GM19023 (cell line): ENCODE results near the gene CD46.
"Not testable (repeated sequence)": the region's sequence is repeated elsewhere in the genome, so short reads cannot be mapped to it uniquely, and the experiment has no call there.

Experiments
- ATAC-seq: cut with Tn5 transposase; IDR thresholded peaks from one replicate; pipeline ENCODE4 v1.9.1; 2021; ENCODE audit warnings: mild to moderate bottlenecking, moderate library complexity; ENCODE audit not compliant: unreplicated experiment

CD46 gene

DNA sequence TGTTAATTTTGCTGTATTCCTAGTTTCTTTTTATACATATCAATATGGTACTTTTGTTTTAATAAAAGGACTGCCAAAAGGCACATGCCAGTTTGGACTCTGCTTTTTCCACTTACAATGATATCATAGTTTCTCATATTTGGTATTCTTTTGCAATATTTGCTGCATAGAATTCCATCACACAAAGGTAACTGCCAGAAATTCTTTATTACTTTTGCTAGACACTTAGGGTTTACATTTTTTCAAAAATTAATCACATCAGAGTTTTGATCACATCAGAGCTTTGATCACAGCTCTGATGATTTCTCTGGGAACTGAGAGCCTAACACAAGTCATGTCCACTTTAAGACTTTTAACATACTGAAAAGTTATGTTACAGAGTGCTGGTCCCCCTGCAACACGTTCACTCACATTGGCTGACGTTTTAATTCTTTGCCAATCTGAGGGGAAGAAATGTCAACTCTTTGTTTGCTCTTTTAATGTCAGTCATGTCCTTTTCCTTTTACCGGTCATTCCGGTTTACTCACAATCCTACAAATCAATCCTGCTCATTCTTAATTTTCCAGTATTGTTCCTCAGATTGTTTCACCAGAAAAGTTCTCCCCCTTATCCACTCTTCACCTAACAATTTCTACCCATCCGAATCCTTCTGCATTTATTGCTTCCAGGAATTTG, 1.1 kb upstream of the CD46 start:
- ATAC-seq, result no peak

- peak; percentile 2 for ATAC-seq
These were observed 428 bp upstream of the CD46 start for GRCh38 chr1:207751463-207751789.

DNA sequence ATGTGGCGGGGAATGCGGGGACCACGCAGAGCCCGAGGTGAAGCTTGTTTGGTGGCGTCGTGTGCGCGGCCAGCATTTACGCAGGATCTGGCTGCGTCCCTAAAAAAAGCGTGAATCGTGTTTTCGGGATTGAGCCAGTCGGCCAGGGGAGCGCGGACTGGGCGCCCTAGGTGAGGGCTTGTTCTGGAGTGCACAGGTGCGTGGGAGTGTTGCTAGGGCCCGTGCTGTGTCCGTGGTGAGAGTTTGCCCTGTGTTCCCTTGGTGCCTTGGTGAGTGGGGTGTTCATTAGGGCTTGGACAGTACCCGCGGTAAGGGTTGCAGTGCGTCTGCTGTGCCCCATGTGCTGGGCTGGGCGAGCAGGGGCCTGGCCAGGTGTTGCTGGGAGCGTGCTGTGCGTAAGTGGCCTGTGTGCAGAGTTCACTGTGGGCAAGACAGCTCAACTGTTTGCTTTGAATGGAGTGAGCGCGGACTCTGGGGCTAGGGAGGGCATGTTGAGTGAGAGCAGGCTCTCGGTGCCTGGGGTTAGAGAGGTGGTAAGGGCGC, 673 bp downstream of the CD46 start:
- peak; percentile 38 for ATAC-seq

DNA sequence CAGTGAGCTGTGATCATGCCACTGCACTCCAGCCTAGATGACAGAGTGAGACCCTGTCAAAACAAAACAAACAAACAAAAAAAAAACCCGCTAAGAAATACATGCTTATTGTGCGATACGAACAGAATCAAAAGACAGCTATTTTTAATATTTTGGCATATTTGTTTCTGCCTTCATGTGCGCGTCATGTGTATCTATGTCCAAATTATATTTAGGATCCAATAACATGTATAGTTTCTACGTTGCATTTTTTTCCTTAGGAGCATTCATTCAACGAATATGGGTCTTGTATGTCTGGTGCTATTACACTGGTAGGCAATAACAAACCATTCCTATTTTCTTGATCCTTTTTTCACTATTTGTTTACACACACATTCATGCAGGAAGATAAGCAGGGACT, 1.8 kb downstream of the CD46 start:
- no peak for ATAC-seq

- no peak for ATAC-seq
These were observed 2.2 kb downstream of the CD46 start for GRCh38 chr1:207754011-207754410.

DNA sequence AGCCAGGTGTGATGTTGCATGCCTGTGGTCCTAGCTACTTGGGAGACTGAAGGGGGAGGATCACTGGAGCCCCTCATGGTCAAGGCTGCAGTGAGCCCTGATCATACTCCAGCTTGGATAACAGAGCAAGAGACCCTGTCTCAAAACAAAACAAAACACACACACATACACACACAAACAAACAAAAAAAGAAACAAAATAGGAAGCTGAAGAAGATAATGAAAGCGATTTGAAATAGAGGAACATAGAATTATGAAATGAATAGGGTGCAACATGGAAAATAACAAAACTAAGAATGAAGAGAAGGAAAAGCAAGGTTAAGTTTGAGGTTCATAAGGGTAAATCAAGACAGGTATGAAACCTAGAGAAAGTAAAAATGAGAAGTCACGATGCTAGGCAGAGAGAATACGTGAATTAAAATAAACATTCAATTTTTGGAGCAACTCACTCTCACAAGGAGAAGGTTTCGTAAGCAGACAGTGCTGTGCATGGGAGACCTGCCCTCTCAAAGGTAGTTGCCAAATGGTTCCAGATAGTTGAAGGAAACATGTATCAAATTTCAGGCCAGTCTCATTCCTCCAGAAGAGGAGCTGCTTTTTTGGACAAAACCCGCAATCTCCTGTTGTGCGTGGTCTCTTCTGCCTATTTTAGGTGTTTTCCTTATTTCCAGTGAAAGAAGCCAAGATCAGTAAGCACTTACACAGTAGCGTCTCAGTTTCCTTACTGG, 3.3 kb downstream of the CD46 start:
- no peak for ATAC-seq

- ATAC-seq, result no peak
These were observed 4.2 kb downstream of the CD46 start for GRCh38 chr1:207755846-207756693.

GRCh38 chr1:207762622-207763021, 10.8 kb downstream of the CD46 start:
- ATAC-seq, result no peak

GRCh38 chr1:207763091-207763490, 11.2 kb downstream of the CD46 start:
- no peak for ATAC-seq

- ATAC-seq, result no peak
These were observed 12.1 kb downstream of the CD46 start for GRCh38 chr1:207763972-207764371.

DNA sequence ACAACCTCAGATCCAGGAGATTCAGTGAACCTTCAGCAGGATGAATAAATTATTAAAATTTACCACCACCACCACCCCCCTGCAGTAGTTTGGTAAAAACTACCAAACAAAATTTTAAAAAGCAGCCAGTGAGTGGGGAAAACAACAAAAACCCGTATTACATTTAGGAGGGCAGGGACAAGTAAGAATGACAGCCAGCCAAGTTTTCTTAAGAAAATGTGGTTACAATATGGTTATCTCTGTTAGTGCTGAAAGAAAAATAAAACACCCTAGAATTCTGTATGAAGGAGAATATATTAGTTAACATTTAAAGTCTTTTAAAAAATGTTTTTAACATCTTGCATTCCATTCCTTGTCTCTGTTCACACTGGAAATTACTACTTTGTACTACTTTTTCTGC, 14.7 kb downstream of the CD46 start:
- ATAC-seq, result no peak

DNA sequence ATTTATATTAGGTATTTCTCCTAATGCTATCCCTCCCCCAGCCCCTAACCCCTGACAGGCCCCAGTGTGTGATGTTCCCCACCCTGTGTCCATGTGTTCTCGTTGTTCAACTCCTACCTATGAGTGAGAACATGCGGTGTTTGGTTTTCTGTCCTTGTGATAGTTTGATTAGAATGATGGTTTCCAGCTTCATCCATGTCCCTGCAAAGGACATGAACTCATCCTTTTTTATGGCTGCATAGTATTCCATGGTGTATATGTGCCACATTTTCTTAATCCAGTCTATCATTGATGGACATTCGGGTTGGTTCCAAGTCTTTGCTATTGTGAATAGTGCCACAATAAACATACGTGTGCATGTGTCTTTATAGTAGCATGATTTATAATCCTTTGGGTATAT, 18.7 kb downstream of the CD46 start:
- ATAC-seq, result not testable (repeated sequence)

GRCh38 chr1:207776045-207776444, 24.2 kb downstream of the CD46 start:
- not testable (repeated sequence) for ATAC-seq

- ATAC-seq, result not testable (repeated sequence)
These were observed 25.6 kb downstream of the CD46 start for GRCh38 chr1:207777412-207777811.

DNA sequence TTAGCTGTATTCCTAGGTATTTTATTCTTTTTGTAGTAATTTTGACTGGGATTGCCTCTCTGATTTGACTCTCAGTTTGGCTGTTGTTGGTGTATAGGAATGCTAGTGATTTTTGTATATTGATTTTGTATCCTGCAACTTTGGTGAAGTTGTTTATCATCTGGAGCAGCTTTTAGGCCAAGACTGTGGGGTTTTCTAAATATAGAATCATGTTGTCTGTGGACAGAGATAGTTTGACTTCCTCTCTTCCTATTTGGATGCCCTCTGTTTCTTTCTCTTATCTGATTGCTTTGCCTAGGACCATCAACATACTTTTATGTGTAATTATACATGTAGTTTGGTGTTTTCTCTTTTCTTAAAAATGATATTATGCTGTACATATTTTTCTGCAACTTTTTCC, 27.2 kb downstream of the CD46 start:
- no peak for ATAC-seq

DNA sequence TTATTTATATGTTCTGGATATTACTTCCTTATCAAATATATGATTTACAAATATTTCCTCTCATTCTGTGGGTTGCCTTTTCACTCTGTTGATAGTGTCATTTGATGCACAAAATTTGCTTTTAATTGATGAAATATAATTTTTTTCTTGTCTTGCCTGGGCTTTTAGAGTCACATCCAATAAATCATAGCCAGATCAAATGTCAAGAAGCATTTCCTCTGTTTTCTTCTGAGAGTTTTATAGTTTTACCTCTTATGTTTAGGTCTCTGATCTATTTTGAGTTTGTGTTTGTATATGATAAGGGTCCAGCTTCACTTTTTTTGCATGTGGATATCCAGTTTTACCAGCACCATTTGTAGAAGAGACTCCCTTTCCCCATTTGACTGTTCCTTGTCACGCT, 29.5 kb downstream of the CD46 start:
- ATAC-seq, result no peak

DNA sequence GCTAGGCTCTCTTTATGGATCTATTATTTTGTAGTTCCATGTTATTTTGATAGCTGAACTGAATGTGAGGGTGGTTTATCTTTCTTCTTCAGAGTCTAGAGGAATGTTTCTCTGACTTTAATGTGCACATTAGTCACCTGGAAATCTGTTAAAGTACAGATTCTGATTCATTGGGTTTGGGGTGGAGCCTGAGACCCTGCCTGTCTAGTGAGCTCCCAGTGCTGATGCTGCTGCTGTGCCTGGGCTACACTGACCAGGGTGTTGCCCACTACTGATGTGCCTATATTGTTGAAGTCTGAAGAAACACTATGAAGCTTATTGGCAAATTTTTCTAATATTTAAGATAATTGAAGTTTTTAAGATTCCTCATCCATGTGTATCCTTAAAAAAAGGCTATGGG, 35.9 kb downstream of the CD46 start:
- no peak for ATAC-seq

- ATAC-seq, result no peak
These were observed 37.5 kb downstream of the CD46 start for GRCh38 chr1:207789386-207789785.

DNA sequence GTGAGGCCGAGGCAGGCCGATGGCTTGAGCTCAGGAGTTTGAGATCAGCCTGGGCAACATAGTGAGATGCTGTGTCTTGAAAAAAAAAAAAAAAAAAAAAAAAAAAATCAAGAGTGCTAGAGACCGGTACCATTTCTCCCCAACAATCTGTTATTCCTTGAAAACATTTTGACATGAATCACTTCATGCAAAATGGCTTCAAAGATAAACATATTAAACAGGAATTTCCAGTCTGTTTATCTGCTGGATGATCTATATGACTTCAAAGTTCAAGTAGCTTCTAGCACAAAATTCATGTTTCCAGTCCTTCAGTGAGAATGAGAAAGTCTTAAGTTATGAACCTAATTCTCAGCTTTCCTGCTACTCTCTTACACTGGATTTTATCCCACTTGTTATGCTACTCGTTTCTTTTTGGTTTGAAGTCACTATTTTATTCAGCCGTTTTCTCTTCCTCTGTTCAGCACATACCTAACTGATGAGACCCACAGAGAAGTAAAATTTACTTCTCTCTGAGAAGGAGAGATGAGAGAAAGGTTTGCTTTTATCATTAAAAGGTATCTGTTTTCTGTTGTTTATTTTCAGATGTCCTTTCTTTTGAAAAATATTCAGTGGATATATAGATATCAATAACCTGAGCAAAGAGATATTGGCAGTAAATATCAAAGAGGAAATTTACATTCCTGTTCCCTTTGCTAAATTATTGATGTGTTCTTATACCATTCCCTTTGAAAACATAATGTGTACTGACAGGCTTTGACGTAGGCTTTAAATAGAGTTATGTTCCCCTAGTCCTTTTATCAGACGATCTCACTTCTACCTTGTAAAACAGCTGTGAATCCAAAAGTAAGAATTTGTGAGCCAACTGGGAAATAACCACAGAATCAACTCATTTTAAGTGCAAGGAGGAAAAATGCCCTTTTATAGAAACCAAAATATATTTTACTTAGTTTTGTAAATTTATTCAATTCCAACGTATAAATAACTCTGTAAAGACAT, 38.2 kb downstream of the CD46 start:
- no peak for ATAC-seq

DNA sequence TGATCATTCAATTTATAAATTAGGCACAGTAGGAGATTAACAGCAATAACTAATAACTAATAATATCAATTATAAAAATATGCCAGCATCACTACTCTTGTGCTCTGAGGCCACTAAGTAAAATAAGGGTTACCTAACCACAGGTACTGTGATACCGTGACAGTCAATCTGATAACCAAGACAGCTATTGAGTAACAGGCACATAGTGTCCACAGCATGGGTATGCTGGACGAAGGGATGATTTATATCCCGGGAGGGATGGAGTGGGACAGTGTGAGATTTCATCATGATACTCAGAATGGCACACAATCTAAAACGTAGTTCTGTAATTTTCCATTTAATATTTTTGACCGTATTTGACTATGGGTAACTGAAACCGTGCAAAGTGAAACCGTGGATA, 39.4 kb downstream of the CD46 start:
- ATAC-seq, result no peak
